ENCODE results near the gene ABLIM2.

ABLIM2 gene

DNA sequence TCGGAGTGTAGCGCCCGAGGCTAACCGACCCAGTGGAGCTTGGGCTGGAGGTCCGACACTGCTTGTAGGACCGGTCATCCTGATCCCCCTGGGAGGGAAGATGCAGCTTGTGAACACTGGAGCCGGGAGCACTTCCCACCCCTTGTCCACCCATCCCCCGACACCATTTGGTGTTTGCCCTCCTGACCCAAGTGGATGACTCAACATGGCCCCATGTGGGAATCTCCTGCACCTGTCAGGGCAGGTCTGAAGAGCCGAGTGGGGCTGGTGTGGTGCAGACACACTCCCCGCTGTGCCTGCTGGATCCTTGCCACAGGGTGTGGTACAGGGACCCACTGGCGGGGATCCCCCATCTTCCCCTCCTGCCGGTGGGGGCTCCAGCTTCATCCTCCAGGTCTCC, 128.9 kb downstream of the ABLIM2 start:
- no peaks in the 10 kb centered on the region for H3K4me1 ChIP-seq
- H3K27me3 ChIP-seq (ENCODE audit: low read depth): 0 out of 2 replicates have a peak, but pooled peaks cover 2% of the 10 kb centered on the region
- no peaks in the 10 kb centered on the region for H3K36me3 ChIP-seq (replicated peaks)
- no peak overlapping the region for H3K4me3 ChIP-seq
- no peaks in the 10 kb centered on the region for H3K9me3 ChIP-seq
- in situ Hi-C loops (cut with MboI; ENCODE audit: low sequenced_read_pairs): no loop called here
- DNase-seq (ENCODE audit: low spot score in 2 of 2): no peak

DNA sequence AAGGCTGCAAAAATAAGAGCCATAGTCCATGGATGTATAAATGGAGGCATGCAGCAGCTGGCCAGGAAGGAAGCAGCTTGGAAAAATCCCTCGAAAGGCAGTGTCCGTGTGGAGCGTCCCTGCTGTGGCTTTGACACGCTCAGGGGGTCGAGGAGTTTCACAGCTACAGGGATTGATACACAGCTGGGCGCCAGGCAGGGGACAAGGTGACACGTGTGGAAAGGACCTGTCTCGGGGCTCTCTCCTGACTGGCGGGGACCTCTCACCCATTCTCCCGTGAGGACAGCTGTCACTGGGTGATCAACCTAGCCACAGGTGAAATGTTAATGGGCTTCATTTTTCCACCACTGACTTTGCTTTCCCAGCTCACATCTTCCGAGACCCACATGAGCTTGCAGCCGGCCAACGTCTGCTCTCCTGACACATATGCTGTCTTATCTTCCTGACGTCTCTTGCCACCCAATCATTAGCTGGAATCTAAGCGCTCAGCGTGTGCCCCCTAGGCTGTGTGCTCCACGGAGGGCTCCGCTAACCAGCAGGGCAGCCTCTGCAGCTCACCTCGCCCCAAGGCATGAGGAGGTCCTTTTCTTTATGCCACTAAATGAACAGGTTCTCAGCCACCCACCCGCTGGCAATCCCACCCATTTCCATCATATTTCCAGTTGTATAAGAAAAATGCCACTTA, 129.6 kb downstream of the ABLIM2 start:
- no peak for DNase-seq (ENCODE audit: low spot score in 2 of 2)
- H3K27me3 ChIP-seq (ENCODE audit: low read depth): peaks cover 3% of the 10 kb centered on the region; the same call in 1 of the 2 replicates
- in situ Hi-C loops (cut with MboI; ENCODE audit: low sequenced_read_pairs): no loop called here
- no peaks in the 10 kb centered on the region for H3K4me1 ChIP-seq
- H3K9me3 ChIP-seq: no peaks in the 10 kb centered on the region
- no peak overlapping the region for H3K4me3 ChIP-seq
- H3K36me3 ChIP-seq (replicated peaks): no peaks in the 10 kb centered on the region

DNA sequence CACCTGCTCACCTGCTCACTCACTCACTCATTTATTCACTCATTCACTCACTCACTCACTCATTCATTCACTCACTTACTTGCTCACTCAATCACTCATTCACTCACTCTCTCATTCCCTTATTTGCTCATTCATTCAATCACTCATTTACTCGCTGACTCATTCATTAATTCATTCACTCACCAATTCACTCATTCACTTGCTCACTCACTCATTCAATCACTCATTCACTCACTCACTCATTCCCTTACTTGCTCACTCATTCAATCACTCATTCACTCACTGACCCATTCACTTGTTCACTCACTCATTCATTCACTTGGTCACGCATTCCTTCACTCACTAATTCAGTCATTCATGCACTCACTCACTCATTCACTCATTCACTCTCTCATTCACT, 130.2 kb downstream of the ABLIM2 start:
- DNase-seq (ENCODE audit: low spot score in 2 of 2): no peak
- Histone ChIP-seq H3K36me3 (replicated peaks) (no peaks in the 10 kb centered on the region), H3K27me3 (ENCODE audit: low read depth) (peaks cover 10% of the 10 kb centered on the region; the same call in 1 of the 2 replicates), H3K4me1 (no peaks in the 10 kb centered on the region), H3K4me3 (no peak overlapping the region), H3K9me3 (no peaks in the 10 kb centered on the region)
- in situ Hi-C loops (cut with MboI; ENCODE audit: low sequenced_read_pairs): no loop called here

DNA sequence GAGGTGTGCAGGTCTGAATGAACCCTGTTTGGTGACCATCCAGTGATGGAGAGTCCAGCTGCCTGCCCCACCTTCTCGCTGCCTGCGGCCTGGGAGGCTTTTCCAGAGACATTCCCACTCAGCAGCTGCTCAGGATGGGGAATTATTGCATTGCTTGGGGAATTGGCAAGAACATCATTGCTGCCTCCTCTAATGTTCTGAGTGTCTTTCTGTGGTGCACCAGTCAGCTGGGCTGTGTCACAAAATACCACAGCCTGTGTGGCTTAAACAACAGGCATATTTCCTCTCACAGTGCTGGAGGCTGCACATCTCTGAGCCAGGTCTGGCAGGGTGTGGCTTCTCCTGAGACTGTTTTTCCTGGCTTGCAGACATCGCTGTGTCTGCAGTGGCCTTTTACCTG, 132.2 kb downstream of the ABLIM2 start:
- no peaks in the 10 kb centered on the region for H3K4me1 ChIP-seq
- H3K27me3 ChIP-seq (ENCODE audit: low read depth): peaks cover 27% of the 10 kb centered on the region
- no peak overlapping the region for H3K4me3 ChIP-seq
- DNase-seq (ENCODE audit: low spot score in 2 of 2): no peak
- no peaks in the 10 kb centered on the region for H3K36me3 ChIP-seq (replicated peaks)
- in situ Hi-C loops (cut with MboI; ENCODE audit: low sequenced_read_pairs): no loop called here
- no peaks in the 10 kb centered on the region for H3K9me3 ChIP-seq

DNA sequence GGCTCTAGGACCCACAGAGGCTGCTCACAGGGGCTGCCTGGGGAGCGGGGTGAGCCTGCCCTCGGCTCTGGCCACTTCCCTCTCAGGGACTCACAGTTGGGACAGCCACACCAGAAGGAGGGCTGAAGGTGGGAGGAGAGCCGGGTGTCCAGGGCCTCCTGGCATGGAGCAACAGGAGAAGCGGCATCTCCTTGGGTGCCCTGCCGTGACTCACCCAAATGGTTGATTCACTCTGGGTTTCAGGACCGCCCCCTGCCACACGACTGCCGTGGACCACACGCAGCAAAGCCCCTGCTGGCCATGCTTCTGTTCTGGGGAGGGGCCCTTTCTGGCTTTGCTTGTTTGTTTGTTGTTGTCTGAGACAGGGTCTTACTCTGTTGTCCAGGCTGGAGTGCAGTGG, 132.9 kb downstream of the ABLIM2 start:
- Histone ChIP-seq H3K9me3 (no peaks in the 10 kb centered on the region), H3K36me3 (replicated peaks) (no peaks in the 10 kb centered on the region), H3K4me3 (no peak overlapping the region), H3K4me1 (no peaks in the 10 kb centered on the region), H3K27me3 (ENCODE audit: low read depth) (peaks cover 32% of the 10 kb centered on the region)
- in situ Hi-C loops (cut with MboI; ENCODE audit: low sequenced_read_pairs): no loop called here
- no peak for DNase-seq (ENCODE audit: low spot score in 2 of 2)

DNA sequence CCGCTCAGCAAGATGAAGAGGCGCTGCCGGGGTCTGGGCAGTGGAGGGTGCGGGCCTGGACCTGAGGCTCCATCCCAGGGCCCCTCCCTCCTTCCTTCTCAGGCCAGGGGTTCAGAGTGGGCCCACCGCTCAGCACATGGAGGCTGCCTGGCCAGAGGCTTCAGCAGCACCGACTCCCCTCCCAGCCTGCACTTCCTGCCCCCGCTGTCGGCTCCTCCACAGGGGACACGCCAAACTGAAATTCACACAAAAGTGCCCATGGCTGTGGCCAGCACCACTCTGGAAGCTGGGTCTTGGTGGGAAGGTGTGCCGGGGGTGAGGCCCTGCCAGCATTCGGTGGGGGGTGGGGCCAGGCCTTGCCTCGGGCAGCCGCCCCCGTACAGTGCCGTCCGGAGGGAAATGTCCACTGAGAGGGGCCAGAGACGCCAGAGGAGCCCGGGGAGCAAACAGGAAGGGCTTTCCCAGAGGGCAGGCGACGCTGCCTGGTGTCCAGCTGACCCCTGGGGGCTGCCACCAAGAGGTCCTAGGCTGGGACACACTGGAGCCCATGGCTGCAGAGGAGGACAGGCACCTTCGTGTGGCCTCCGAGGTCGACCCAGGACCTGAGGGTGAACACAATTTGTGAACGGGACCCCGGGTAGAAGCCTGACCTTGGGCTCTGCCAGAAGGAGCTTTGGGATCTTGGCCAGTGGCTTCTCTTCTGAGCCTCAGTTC, 134.4 kb downstream of the ABLIM2 start:
- Histone ChIP-seq H3K36me3 (replicated peaks) (no peaks in the 10 kb centered on the region), H3K9me3 (no peaks in the 10 kb centered on the region), H3K4me1 (no peaks in the 10 kb centered on the region), H3K4me3 (no peak overlapping the region), H3K27me3 (ENCODE audit: low read depth) (peaks cover 42% of the 10 kb centered on the region)
- in situ Hi-C loops (cut with MboI; ENCODE audit: low sequenced_read_pairs): no loop called here
- DNase-seq (ENCODE audit: low spot score in 2 of 2): no peak

DNA sequence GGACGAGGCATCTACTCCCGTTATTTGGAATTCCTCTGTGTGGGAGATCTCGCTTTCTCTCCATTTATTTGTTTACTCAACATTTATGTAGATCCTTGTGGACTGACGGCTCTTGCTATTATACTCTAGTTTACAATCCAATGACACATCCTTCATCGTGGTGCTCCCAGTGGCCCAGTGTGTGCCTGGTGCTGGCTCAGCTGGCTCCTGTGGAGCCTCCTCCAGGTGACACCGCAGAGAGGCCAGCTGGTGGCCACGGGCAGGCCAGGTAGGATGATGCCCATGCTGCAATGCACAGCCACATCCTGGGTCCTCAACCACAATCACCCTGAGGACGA, 134.9 kb downstream of the ABLIM2 start:
- Histone ChIP-seq H3K9me3 (no peaks in the 10 kb centered on the region), H3K4me3 (no peak overlapping the region), H3K36me3 (replicated peaks) (no peaks in the 10 kb centered on the region), H3K4me1 (no peaks in the 10 kb centered on the region), H3K27me3 (ENCODE audit: low read depth) (peaks cover 45% of the 10 kb centered on the region)
- no peak for DNase-seq (ENCODE audit: low spot score in 2 of 2)
- in situ Hi-C loops (cut with MboI; ENCODE audit: low sequenced_read_pairs): no loop called here

DNA sequence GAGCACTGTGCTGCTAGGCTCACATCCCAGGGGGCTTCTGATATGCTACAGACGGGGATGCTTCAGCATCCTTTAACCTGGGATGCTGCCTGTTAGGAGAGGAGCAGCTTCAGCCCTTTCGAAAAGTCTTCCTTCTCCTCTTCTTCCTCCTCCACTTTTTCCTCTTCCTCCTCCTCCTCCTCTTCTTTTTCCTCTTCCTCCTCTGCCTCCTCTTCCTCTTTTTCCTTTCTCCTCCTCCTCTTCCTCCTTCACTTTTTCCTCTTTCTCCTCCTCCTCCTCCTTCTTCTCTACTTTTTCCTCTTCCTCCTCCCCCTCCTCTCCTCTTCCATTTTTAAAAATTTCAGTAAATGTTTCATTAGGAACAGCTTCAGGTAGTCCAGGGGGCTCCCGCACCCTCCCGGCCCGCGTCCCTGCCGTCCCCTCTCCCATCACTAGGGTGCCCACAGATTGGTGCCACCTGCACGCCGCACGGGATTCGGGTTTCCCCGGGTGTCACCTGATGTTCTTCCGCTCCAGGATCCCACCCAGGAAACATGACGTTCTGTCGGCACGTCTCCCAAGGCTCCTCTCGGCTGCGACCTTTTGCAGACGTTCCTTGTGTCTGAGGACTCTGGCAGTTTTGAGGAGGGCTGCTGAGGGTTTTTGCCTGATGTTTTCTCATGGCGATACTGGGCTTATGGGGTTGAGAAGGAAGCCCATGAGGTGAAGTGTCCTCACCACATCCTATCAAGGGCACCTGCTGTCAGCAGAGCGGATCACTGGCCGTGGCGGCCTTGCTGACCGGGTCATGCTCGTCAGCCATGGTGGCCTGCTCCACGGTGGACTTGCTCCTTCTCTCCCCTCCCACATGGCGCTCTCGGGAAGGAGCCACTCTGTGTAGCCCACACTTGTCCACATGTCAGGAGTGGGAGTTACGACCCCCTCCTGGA, 135.6 kb downstream of the ABLIM2 start:
- Histone ChIP-seq H3K4me1 (no peaks in the 10 kb centered on the region), H3K9me3 (no peaks in the 10 kb centered on the region), H3K36me3 (replicated peaks) (no peaks in the 10 kb centered on the region), H3K27me3 (ENCODE audit: low read depth) (peaks cover 51% of the 10 kb centered on the region), H3K4me3 (no peak overlapping the region)
- in situ Hi-C loops (cut with MboI; ENCODE audit: low sequenced_read_pairs): no loop called here
- DNase-seq (ENCODE audit: low spot score in 2 of 2): no peak

DNA sequence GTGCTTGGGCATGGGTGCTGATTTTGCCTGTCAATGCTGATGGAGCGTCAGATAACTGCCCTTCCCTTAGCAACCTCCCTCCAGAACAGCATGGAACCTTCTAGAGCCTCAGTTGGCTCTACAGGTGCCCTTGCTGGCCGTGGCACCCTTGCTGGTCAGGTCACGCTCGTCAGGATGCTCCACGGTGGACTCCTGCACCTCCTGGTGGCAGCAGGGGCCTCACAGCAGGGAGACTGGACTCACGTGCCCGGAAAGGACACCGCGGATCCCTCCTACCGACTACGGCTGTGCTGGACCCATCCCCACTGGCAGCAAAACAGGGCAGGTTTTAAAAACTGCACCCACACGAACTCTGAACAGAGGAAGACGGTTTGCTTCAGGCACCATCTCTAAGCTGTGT, 136.8 kb downstream of the ABLIM2 start:
- Histone ChIP-seq H3K27me3 (ENCODE audit: low read depth) (peaks cover 54% of the 10 kb centered on the region), H3K9me3 (no peaks in the 10 kb centered on the region), H3K36me3 (replicated peaks) (no peaks in the 10 kb centered on the region), H3K4me3 (no peak overlapping the region), H3K4me1 (no peaks in the 10 kb centered on the region)
- peak in 1 of 2 experiments; percentile 27 for DNase-seq (ENCODE audit: low spot score in 2 of 2)
- in situ Hi-C loops (cut with MboI; ENCODE audit: low sequenced_read_pairs): no loop called here

DNA sequence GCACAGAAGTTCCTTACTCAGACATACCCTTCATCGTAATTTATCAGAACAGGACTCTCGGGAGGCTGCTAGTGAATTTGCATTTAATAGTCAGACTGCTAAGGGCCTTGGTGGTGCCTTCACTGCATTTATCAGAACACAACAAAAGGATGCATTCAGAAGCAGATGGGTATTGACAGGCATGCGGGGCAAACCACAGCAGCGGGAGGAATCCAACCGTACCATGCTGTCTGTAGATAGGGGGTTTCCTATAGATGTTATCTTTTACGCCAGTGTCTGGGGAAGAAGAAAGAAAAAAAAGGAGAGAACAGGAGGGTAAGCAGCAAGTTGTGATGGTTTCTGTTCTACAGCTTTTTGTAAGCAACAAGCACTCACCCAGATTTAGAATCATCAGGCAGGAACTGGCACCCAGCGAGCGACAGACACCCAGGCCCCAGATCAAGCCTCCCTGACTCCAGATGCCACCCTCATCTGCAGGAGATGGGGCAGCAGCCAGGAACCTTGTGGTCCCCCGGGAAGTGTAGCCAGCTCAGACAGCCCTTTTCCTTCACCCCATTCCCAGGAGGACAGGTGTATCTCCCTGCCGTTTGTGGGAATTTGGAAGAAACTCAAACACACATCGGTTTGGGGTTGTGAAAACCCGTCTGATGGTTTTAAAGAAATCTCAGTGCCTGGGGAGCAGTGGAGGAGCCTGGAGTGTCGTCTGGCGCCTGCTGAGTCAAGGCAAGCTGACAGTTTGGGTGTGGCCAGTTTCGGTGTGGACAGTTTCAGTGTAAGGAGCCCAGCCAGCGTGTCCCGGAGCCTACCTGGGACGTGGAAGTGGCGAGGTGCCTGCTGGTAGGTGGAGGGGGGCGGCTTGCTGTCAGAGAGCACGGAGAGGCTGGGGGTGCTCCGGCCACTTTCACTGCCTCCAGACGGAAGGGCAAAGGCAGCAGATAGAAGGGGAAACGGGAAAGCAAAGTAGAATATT, 138.9 kb downstream of the ABLIM2 start:
- peaks cover 68% of the 10 kb centered on the region for H3K27me3 ChIP-seq (ENCODE audit: low read depth)
- no peaks in the 10 kb centered on the region for H3K36me3 ChIP-seq (replicated peaks)
- H3K4me1 ChIP-seq: no peaks in the 10 kb centered on the region
- in situ Hi-C loops (cut with MboI; ENCODE audit: low sequenced_read_pairs): no loop called here
- H3K4me3 ChIP-seq: no peak overlapping the region
- no peak for DNase-seq (ENCODE audit: low spot score in 2 of 2)
- H3K9me3 ChIP-seq: no peaks in the 10 kb centered on the region

DNA sequence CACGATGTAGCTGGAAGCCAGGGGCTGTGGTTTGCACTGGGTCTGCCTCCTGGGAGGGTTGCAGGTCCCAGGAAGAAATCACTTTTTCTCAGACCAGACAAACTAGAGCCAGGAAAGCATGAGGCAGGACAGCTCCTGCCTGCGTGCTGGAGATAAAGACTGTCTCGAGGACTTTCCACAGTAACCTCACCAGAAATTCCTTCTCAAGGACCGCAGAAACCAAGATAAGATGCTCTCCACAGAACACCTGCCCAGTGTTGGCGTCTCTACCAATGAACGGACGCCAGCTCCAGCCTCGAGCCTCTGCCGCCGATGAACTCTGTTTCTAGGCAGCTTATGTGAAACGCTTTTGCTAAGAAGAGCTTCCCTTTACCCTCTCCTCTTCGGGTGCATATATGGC, 142.1 kb downstream of the ABLIM2 start:
- no peak overlapping the region for H3K4me3 ChIP-seq
- DNase-seq (ENCODE audit: low spot score in 2 of 2): no peak
- H3K27me3 ChIP-seq (ENCODE audit: low read depth): peaks cover 57% of the 10 kb centered on the region
- no peaks in the 10 kb centered on the region for H3K9me3 ChIP-seq
- no peaks in the 10 kb centered on the region for H3K36me3 ChIP-seq (replicated peaks)
- in situ Hi-C loops (cut with MboI; ENCODE audit: low sequenced_read_pairs): no loop called here
- H3K4me1 ChIP-seq: no peaks in the 10 kb centered on the region

DNA sequence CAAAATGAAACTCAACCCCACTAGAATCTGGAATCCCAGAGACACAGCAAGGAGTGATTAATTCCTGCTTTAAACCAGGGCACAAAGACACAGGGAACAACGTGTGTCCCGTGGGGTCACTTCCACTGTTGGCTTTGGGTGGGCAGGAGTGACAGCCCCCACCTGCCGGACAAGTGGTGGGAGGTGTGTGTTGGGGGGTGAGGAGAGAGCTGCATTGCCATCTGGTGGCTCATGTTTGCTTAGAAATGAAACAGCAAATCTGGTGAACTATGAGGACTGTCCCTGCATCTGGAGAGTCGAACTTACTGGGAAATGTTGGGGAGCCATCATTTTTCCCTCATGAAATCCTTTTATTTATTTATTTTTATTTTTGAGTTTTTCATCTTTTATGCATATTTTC, 143.1 kb downstream of the ABLIM2 start:
- Histone ChIP-seq H3K4me1 (no peaks in the 10 kb centered on the region), H3K4me3 (no peak overlapping the region), H3K36me3 (replicated peaks) (no peaks in the 10 kb centered on the region), H3K9me3 (no peaks in the 10 kb centered on the region), H3K27me3 (ENCODE audit: low read depth) (peaks cover 55% of the 10 kb centered on the region)
- DNase-seq (ENCODE audit: low spot score in 2 of 2): no peak
- in situ Hi-C loops (cut with MboI; ENCODE audit: low sequenced_read_pairs): no loop called here
